ENCODE data around the gene PTGDR2.

The PTGDR2 gene

GRCh38 chr11:60810569-60810968 lies 45.2 kb downstream of the PTGDR2 start:
- no peaks in the 10 kb centered on the region for H3K27me3 ChIP-seq (ENCODE audit: insufficient read depth, low read length)
- no peak overlapping the region for H3K4me3 ChIP-seq (ENCODE audit: low read length)
- no peaks in the 10 kb centered on the region for H3K4me1 ChIP-seq (ENCODE audit: insufficient read depth, low read length)
- H2AFZ ChIP-seq (ENCODE audit: low read depth, low read length), result no peak overlapping the region
- H3K36me3 ChIP-seq (ENCODE audit: insufficient read depth, low read length), result no peaks in the 10 kb centered on the region
- H3K9me3 ChIP-seq (ENCODE audit: low read length), result no peaks in the 10 kb centered on the region

- Histone ChIP-seq H3K27me3 (ENCODE audit: insufficient read depth, low read length) (no peaks in the 10 kb centered on the region), H3K36me3 (ENCODE audit: insufficient read depth, low read length) (no peaks in the 10 kb centered on the region), H3K9me3 (ENCODE audit: low read length) (no peaks in the 10 kb centered on the region), H3K4me3 (ENCODE audit: low read length) (no peak overlapping the region), H2AFZ (ENCODE audit: low read depth, low read length) (no peak overlapping the region), H3K4me1 (ENCODE audit: insufficient read depth, low read length) (no peaks in the 10 kb centered on the region)
Measured at GRCh38 chr11:60810151-60810550, 45.6 kb downstream of the PTGDR2 start.

- Histone ChIP-seq H3K9me3 (ENCODE audit: low read length) (no peaks in the 10 kb centered on the region), H3K4me1 (ENCODE audit: insufficient read depth, low read length) (no peaks in the 10 kb centered on the region), H3K4me3 (ENCODE audit: low read length) (no peak overlapping the region), H3K27me3 (ENCODE audit: insufficient read depth, low read length) (no peaks in the 10 kb centered on the region), H3K36me3 (ENCODE audit: insufficient read depth, low read length) (no peaks in the 10 kb centered on the region), H2AFZ (ENCODE audit: low read depth, low read length) (no peak overlapping the region)
Measured at GRCh38 chr11:60809691-60810090, 46.1 kb downstream of the PTGDR2 start.

- Histone ChIP-seq H2AFZ (ENCODE audit: low read depth, low read length) (no peak overlapping the region), H3K36me3 (ENCODE audit: insufficient read depth, low read length) (no peaks in the 10 kb centered on the region), H3K9me3 (ENCODE audit: low read length) (no peaks in the 10 kb centered on the region), H3K4me3 (ENCODE audit: low read length) (no peak overlapping the region), H3K4me1 (ENCODE audit: insufficient read depth, low read length) (no peaks in the 10 kb centered on the region), H3K27me3 (ENCODE audit: insufficient read depth, low read length) (no peaks in the 10 kb centered on the region)
Measured at GRCh38 chr11:60809249-60809648, 46.5 kb downstream of the PTGDR2 start.

GRCh38 chr11:60803273-60803936 lies 52.3 kb downstream of the PTGDR2 start:
- Histone ChIP-seq H2AFZ (ENCODE audit: low read depth, low read length) (no peak overlapping the region), H3K4me1 (ENCODE audit: insufficient read depth, low read length) (no peaks in the 10 kb centered on the region), H3K27me3 (ENCODE audit: insufficient read depth, low read length) (no peaks in the 10 kb centered on the region), H3K4me3 (ENCODE audit: low read length) (no peak overlapping the region), H3K36me3 (ENCODE audit: insufficient read depth, low read length) (no peaks in the 10 kb centered on the region), H3K9me3 (ENCODE audit: low read length) (no peaks in the 10 kb centered on the region)

- Histone ChIP-seq H2AFZ (ENCODE audit: low read depth, low read length) (no peak overlapping the region), H3K27me3 (ENCODE audit: insufficient read depth, low read length) (no peaks in the 10 kb centered on the region), H3K4me3 (ENCODE audit: low read length) (no peak overlapping the region), H3K36me3 (ENCODE audit: insufficient read depth, low read length) (no peaks in the 10 kb centered on the region), H3K9me3 (ENCODE audit: low read length) (no peaks in the 10 kb centered on the region), H3K4me1 (ENCODE audit: insufficient read depth, low read length) (no peaks in the 10 kb centered on the region)
Measured at GRCh38 chr11:60801194-60801593, 54.6 kb downstream of the PTGDR2 start.
